Activated CD8-positive, alpha-beta memory T cell treated with anti-CD3 and anti-CD28 coated beads, Interleukin-2, amount 10 ng/mL, durations not matched to agents 7 days and 5 days (primary cell): Measurements from ENCODE around the gene GZF1. TPM values are rescaled to one million over a fixed set of nuclear protein-coding genes. Genes with fewer than 3 reads are reported as not detected.

Source experiments
- ATAC-seq: fragments of 150-1000 bp; cut with Tn5 transposase; one replicate; pipeline ENCODE4 v1.10.0; 2021; ENCODE audit warnings: moderate library complexity
- CTCF ChIA-PET: fragments of 350-600 bp; sonication (Branson Sonifier 250); formaldehyde crosslinking; loops from one replicate; lab custom pipeline; 2021; ENCODE audit warnings: antibody characterized with exemption; lab: Charles Lee
- DNase-seq: peaks from one replicate; pipeline ENCODE4 v3.0.0-alpha.2; 2020
- H3K27ac Mint-ChIP-seq: one replicate; pipeline ENCODE4 v1.8.0; 2021; ENCODE audit warnings: mild to moderate bottlenecking, mixed read lengths
- H3K27me3 Mint-ChIP-seq: one replicate; pipeline ENCODE4 v1.8.0; 2021; ENCODE audit warnings: mixed read lengths
- H3K36me3 Mint-ChIP-seq: one replicate; pipeline ENCODE4 v1.8.0; 2021; ENCODE audit warnings: mild to moderate bottlenecking, mixed read lengths
- H3K4me1 Mint-ChIP-seq: one replicate; pipeline ENCODE4 v1.8.0; 2021; ENCODE audit warnings: mixed read lengths
- H3K4me3 Mint-ChIP-seq: one replicate; pipeline ENCODE4 v1.8.0; 2021; ENCODE audit warnings: mild to moderate bottlenecking, moderate library complexity, mixed read lengths
- H3K9me3 Mint-ChIP-seq: one replicate; pipeline ENCODE4 v1.8.0; 2022; ENCODE audit warnings: low read depth, mixed read lengths
- total RNA-seq, 2 experiments: library from RNA; stranded (reverse); gene quantifications; one replicate each; pipeline ENCODE4 v1.2.3, GENCODE V29; 2021

GZF1 gene
- 10 to 100 TPM; 10.2 to 14.4 TPM for total RNA-seq

GRCh38 chr20:23361476-23362391 lies at the start of gene GZF1:
Gene GZF1, plus strand, starts transcription at chr20:23362182. Its CDS starts 2,202 bp downstream, at chr20:23364384.
- Mint-ChIP-seq H3K4me3 (peak within 1 kb of the TSS; percentile 89), H3K27ac (peak within 1 kb of the TSS; percentile 97), H3K4me1 (peaks cover 56% of the 10 kb centered on the region), H3K27me3 (no peaks in the 10 kb centered on the region), H3K36me3 (peaks cover 21% of the 10 kb centered on the region), H3K9me3 (no peaks in the 10 kb centered on the region)
- CTCF ChIA-PET = interaction anchor here (0.6 to 2.0 kb wide), 6 partner anchors 9 to 60 kb away, joined by 3 to 16 read pairs (median 3); partner anchors contain the start of genes NAPB and NXT1
- peak; percentile 82 for ATAC-seq
- peak; percentile 98 for DNase-seq

- Mint-ChIP-seq H3K9me3 (no peaks in the 10 kb centered on the region), H3K27me3 (no peaks in the 10 kb centered on the region), H3K4me1 (no peaks in the 10 kb centered on the region), H3K36me3 (no peaks in the 10 kb centered on the region), H3K27ac (no peak overlapping the region), H3K4me3 (no peak overlapping the region)
- no peak for ATAC-seq
- DNase-seq = no peak
- CTCF ChIA-PET = no interaction called here
Observed at GRCh38 chr20:23313271-23313670, 48.7 kb upstream of the GZF1 start.

- CTCF ChIA-PET = no interaction called here
- H3K27me3 Mint-ChIP-seq = no peaks in the 10 kb centered on the region
- H3K27ac Mint-ChIP-seq = no peak overlapping the region
- H3K4me1 Mint-ChIP-seq = no peaks in the 10 kb centered on the region
- H3K4me3 Mint-ChIP-seq = no peak overlapping the region
- no peak for DNase-seq
- no peaks in the 10 kb centered on the region for H3K36me3 Mint-ChIP-seq
- no peak for ATAC-seq
- H3K9me3 Mint-ChIP-seq = no peaks in the 10 kb centered on the region
Observed at GRCh38 chr20:23314699-23315098, 47.3 kb upstream of the GZF1 start.

- ATAC-seq (no peak), DNase-seq (no peak)
- H3K27ac Mint-ChIP-seq = no peak overlapping the region
- H3K4me1 Mint-ChIP-seq = no peaks in the 10 kb centered on the region
- H3K9me3 Mint-ChIP-seq = no peaks in the 10 kb centered on the region
- CTCF ChIA-PET = no interaction called here
- no peaks in the 10 kb centered on the region for H3K36me3 Mint-ChIP-seq
- H3K27me3 Mint-ChIP-seq = no peaks in the 10 kb centered on the region
- no peak overlapping the region for H3K4me3 Mint-ChIP-seq
Observed at GRCh38 chr20:23315099-23315498, 46.9 kb upstream of the GZF1 start.

GRCh38 chr20:23316626-23317025 lies 45.4 kb upstream of the GZF1 start:
- CTCF ChIA-PET = no interaction called here
- no peaks in the 10 kb centered on the region for H3K4me1 Mint-ChIP-seq
- DNase-seq = no peak
- no peaks in the 10 kb centered on the region for H3K36me3 Mint-ChIP-seq
- no peaks in the 10 kb centered on the region for H3K27me3 Mint-ChIP-seq
- no peak overlapping the region for H3K27ac Mint-ChIP-seq
- no peaks in the 10 kb centered on the region for H3K9me3 Mint-ChIP-seq
- no peak for ATAC-seq
- H3K4me3 Mint-ChIP-seq = no peak overlapping the region

- no peaks in the 10 kb centered on the region for H3K4me1 Mint-ChIP-seq
- no peaks in the 10 kb centered on the region for H3K36me3 Mint-ChIP-seq
- H3K27ac Mint-ChIP-seq = no peak overlapping the region
- DNase-seq = no peak
- ATAC-seq = no peak
- H3K27me3 Mint-ChIP-seq = no peaks in the 10 kb centered on the region
- H3K9me3 Mint-ChIP-seq = no peaks in the 10 kb centered on the region
- CTCF ChIA-PET = no interaction called here
- H3K4me3 Mint-ChIP-seq = no peak overlapping the region
Observed at GRCh38 chr20:23317081-23317480, 44.9 kb upstream of the GZF1 start.

GRCh38 chr20:23318347-23318746 lies 43.6 kb upstream of the GZF1 start:
- no peaks in the 10 kb centered on the region for H3K36me3 Mint-ChIP-seq
- no peaks in the 10 kb centered on the region for H3K4me1 Mint-ChIP-seq
- no peak for ATAC-seq
- no peak overlapping the region for H3K27ac Mint-ChIP-seq
- H3K4me3 Mint-ChIP-seq = no peak overlapping the region
- no peak for DNase-seq
- H3K9me3 Mint-ChIP-seq = no peaks in the 10 kb centered on the region
- H3K27me3 Mint-ChIP-seq = no peaks in the 10 kb centered on the region
- CTCF ChIA-PET = no interaction called here

GRCh38 chr20:23320317-23320716 lies 41.7 kb upstream of the GZF1 start:
- Mint-ChIP-seq H3K4me1 (no peaks in the 10 kb centered on the region), H3K27me3 (no peaks in the 10 kb centered on the region), H3K27ac (no peak overlapping the region), H3K9me3 (no peaks in the 10 kb centered on the region), H3K4me3 (no peak overlapping the region), H3K36me3 (no peaks in the 10 kb centered on the region)
- no peak for DNase-seq
- CTCF ChIA-PET = interaction anchor here (0.9 kb wide), 1 partner anchor 101 kb away, joined by 3 read pairs; the partner anchor contains the start of gene NAPB
- ATAC-seq = no peak

GRCh38 chr20:23325107-23325506 lies 36.9 kb upstream of the GZF1 start:
- no peak overlapping the region for H3K27ac Mint-ChIP-seq
- no peak overlapping the region for H3K4me3 Mint-ChIP-seq
- no peaks in the 10 kb centered on the region for H3K27me3 Mint-ChIP-seq
- ATAC-seq (no peak), DNase-seq (no peak)
- H3K9me3 Mint-ChIP-seq = no peaks in the 10 kb centered on the region
- CTCF ChIA-PET = interaction anchor here (1.3 kb wide), 1 partner anchor 13 kb away, joined by 3 read pairs; no protein-coding TSS in a partner anchor
- H3K36me3 Mint-ChIP-seq = no peaks in the 10 kb centered on the region
- H3K4me1 Mint-ChIP-seq = no peaks in the 10 kb centered on the region

GRCh38 chr20:23326774-23327173 lies 35.2 kb upstream of the GZF1 start:
- DNase-seq = no peak
- Mint-ChIP-seq H3K9me3 (no peaks in the 10 kb centered on the region), H3K4me1 (no peaks in the 10 kb centered on the region), H3K27me3 (no peaks in the 10 kb centered on the region), H3K36me3 (no peaks in the 10 kb centered on the region), H3K27ac (no peak overlapping the region), H3K4me3 (no peak overlapping the region)
- CTCF ChIA-PET = no interaction called here
- no peak for ATAC-seq

GRCh38 chr20:23327617-23328333 lies 34.2 kb upstream of the GZF1 start:
- DNase-seq = no peak
- H3K4me3 Mint-ChIP-seq = no peak overlapping the region
- no peaks in the 10 kb centered on the region for H3K9me3 Mint-ChIP-seq
- no peak for ATAC-seq
- H3K27me3 Mint-ChIP-seq = no peaks in the 10 kb centered on the region
- no peaks in the 10 kb centered on the region for H3K36me3 Mint-ChIP-seq
- CTCF ChIA-PET = no interaction called here
- H3K4me1 Mint-ChIP-seq = no peaks in the 10 kb centered on the region
- no peak overlapping the region for H3K27ac Mint-ChIP-seq

- Mint-ChIP-seq H3K27ac (no peak overlapping the region), H3K4me1 (peaks cover 11% of the 10 kb centered on the region), H3K36me3 (no peaks in the 10 kb centered on the region), H3K9me3 (no peaks in the 10 kb centered on the region), H3K4me3 (no peak overlapping the region), H3K27me3 (no peaks in the 10 kb centered on the region)
- CTCF ChIA-PET = no interaction called here
- ATAC-seq = no peak
- no peak for DNase-seq
Observed at GRCh38 chr20:23331450-23332350, 30.3 kb upstream of the GZF1 start.

GRCh38 chr20:23332467-23332866 lies 29.5 kb upstream of the GZF1 start:
- H3K4me1 Mint-ChIP-seq = peaks cover 11% of the 10 kb centered on the region
- no peaks in the 10 kb centered on the region for H3K36me3 Mint-ChIP-seq
- DNase-seq (no peak), ATAC-seq (no peak)
- no peak overlapping the region for H3K4me3 Mint-ChIP-seq
- H3K9me3 Mint-ChIP-seq = no peaks in the 10 kb centered on the region
- no peak overlapping the region for H3K27ac Mint-ChIP-seq
- no peaks in the 10 kb centered on the region for H3K27me3 Mint-ChIP-seq
- CTCF ChIA-PET = no interaction called here
